ENCODE data around the gene PADI1.

DNA sequence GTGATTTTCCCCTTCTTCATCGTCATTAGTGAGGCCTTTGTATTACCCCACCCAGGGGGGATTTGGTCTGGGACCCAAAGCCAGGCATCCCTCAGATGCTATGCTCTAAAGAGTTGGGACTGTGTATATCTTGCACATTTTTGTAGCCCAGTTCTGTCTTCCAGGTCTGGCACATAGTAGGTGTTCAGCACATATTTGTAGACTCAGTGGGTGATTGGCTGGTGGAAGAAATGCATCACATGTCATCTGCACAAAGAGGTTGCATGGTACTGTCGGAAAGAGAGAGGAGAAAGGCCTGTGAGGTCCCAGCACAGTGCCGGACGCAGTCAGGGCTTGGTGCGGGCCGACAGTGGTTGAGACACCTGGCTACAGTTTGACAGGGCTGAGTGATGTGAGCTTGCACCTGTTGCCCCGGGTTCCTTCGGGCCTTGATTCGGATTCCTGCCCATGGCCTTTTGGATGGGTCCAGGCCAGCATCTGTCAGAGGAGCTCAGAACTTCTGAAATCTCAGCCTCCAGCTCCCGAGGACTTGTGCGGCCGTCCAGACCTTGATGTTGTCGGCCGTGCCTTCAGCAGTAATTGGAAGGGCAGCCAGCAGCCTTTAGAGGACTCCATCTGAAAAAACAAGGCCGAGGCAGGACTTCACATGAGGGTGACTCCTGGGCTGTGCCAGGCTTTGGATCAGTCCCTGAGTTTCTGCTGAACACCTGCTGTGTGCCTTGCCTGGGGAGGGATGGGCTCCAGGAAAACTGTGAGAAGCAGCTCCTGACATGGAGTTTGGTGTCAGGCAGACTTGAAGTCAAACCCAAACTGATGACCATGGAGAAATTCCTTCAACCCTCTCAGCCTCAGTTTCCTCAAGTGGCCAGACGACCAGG is 40.9 kb upstream of the PADI1 start:
- TF ChIP-seq, protein P1, sequence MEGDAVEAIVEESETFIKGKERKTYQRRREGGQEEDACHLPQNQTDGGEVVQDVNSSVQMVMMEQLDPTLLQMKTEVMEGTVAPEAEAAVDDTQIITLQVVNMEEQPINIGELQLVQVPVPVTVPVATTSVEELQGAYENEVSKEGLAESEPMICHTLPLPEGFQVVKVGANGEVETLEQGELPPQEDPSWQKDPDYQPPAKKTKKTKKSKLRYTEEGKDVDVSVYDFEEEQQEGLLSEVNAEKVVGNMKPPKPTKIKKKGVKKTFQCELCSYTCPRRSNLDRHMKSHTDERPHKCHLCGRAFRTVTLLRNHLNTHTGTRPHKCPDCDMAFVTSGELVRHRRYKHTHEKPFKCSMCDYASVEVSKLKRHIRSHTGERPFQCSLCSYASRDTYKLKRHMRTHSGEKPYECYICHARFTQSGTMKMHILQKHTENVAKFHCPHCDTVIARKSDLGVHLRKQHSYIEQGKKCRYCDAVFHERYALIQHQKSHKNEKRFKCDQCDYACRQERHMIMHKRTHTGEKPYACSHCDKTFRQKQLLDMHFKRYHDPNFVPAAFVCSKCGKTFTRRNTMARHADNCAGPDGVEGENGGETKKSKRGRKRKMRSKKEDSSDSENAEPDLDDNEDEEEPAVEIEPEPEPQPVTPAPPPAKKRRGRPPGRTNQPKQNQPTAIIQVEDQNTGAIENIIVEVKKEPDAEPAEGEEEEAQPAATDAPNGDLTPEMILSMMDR (IDR thresholded peaks at IDR 0.05 in 8 of 11, conservative IDR thresholded peaks at IDR 0.05 in 3 of 11) = no peak
- TF ChIP-seq POLR2A (IDR thresholded peaks at IDR 0.05) = no peak

Data from spleen (tissue), 7 donors.